Measurements from ENCODE around the gene CDK5RAP2.
"Not testable (repeated sequence)": the region's sequence is repeated elsewhere in the genome, so short reads cannot be mapped to it uniquely, and the experiment has no call there.

CDK5RAP2 gene

GRCh38 chr9:120532475-120532874 is 47.5 kb downstream of the CDK5RAP2 start:
- Histone ChIP-seq H3K27me3 (ENCODE audit: insufficient read depth, low read length) (no peaks in the 10 kb centered on the region), H3K79me2 (ENCODE audit: control insufficient read depth, insufficient read depth, low read length, unreplicated experiment) (no peaks in the 10 kb centered on the region), H3K4me1 (ENCODE audit: control insufficient read depth, insufficient read depth, low read length, unreplicated experiment) (peaks cover 16% of the 10 kb centered on the region), H3K4me3 (ENCODE audit: low read depth, low read length) (peak overlapping the region; percentile 6; the same call in 1 of the 2 replicates), H3K36me3 (ENCODE audit: insufficient read depth, low read length) (peaks cover 31% of the 10 kb centered on the region), H3K27ac (ENCODE audit: low read depth, low read length) (peak overlapping the region; percentile 72), H2AFZ (ENCODE audit: low read length, unreplicated experiment) (no peak overlapping the region)

- no peak overlapping the region for H2AFZ ChIP-seq (ENCODE audit: low read length, unreplicated experiment)
- H3K79me2 ChIP-seq (ENCODE audit: control insufficient read depth, insufficient read depth, low read length, unreplicated experiment): no peaks in the 10 kb centered on the region
- H3K27ac ChIP-seq (ENCODE audit: low read depth, low read length): peak overlapping the region; percentile 72
- H3K27me3 ChIP-seq (ENCODE audit: insufficient read depth, low read length): no peaks in the 10 kb centered on the region
- H3K4me3 ChIP-seq (ENCODE audit: low read depth, low read length): peak overlapping the region; percentile 6; the same call in 1 of the 2 replicates
- peaks cover 32% of the 10 kb centered on the region for H3K36me3 ChIP-seq (ENCODE audit: insufficient read depth, low read length)
- peaks cover 16% of the 10 kb centered on the region for H3K4me1 ChIP-seq (ENCODE audit: control insufficient read depth, insufficient read depth, low read length, unreplicated experiment)
Observed at GRCh38 chr9:120531683-120532300, 48.2 kb downstream of the CDK5RAP2 start.

- not testable (repeated sequence) for H3K4me3 ChIP-seq (ENCODE audit: low read depth, low read length); H3K27ac ChIP-seq (ENCODE audit: low read depth, low read length); H3K79me2 ChIP-seq (ENCODE audit: control insufficient read depth, insufficient read depth, low read length, unreplicated experiment); H3K27me3 ChIP-seq (ENCODE audit: insufficient read depth, low read length); H2AFZ ChIP-seq (ENCODE audit: low read length, unreplicated experiment)
- Histone ChIP-seq H3K4me1 (ENCODE audit: control insufficient read depth, insufficient read depth, low read length, unreplicated experiment) (peaks cover 16% of the 10 kb centered on the region), H3K36me3 (ENCODE audit: insufficient read depth, low read length) (peaks cover 24% of the 10 kb centered on the region)
Observed at GRCh38 chr9:120530220-120530832, 49.6 kb downstream of the CDK5RAP2 start.

DNA sequence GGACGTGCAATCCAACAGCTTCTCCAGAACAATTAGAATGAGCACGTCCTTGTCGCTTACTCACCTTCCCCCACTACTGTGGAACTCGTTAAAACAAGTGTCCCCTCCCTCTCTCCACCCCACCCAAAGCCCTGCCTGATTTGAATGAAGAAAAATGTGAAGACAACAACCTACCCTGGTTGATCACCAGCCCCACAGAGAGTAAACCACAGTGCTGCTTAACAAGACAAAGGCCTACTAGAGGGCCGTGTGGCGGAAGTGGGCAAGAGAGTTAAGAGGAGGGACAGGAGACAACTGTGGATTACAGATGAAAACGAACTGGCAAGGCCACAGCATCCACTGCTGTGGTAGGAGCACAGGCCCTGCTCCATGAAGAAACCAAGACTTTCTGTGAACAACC is 51.1 kb downstream of the CDK5RAP2 start:
- Histone ChIP-seq H3K27ac (ENCODE audit: low read depth, low read length) (no peak overlapping the region), H3K79me2 (ENCODE audit: control insufficient read depth, insufficient read depth, low read length, unreplicated experiment) (no peaks in the 10 kb centered on the region), H3K27me3 (ENCODE audit: insufficient read depth, low read length) (no peaks in the 10 kb centered on the region), H3K4me3 (ENCODE audit: low read depth, low read length) (no peak overlapping the region), H3K4me1 (ENCODE audit: control insufficient read depth, insufficient read depth, low read length, unreplicated experiment) (peaks cover 16% of the 10 kb centered on the region), H3K36me3 (ENCODE audit: insufficient read depth, low read length) (peaks cover 22% of the 10 kb centered on the region), H2AFZ (ENCODE audit: low read length, unreplicated experiment) (no peak overlapping the region)

DNA sequence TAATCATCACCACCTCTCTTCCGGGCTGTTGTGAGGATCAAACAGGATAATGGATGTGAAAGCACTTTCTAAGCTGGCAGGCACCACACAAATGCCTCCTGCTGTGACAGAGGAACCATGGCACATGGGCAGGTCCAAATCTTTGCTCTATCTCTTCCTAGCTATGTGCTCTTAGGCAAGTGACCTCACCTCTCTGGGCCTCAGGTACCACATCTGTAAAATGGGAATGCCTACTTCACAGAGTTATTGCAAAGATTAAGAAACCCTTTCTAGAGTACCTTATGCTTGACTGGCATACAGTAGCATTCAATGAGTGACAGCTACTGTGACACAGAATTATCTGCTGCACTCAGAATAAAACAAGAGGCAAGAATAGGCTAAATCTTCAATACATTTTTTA is 51.6 kb downstream of the CDK5RAP2 start:
- H3K4me3 ChIP-seq (ENCODE audit: low read depth, low read length): no peak overlapping the region
- H3K27ac ChIP-seq (ENCODE audit: low read depth, low read length): no peak overlapping the region
- H3K4me1 ChIP-seq (ENCODE audit: control insufficient read depth, insufficient read depth, low read length, unreplicated experiment): peaks cover 16% of the 10 kb centered on the region
- no peak overlapping the region for H2AFZ ChIP-seq (ENCODE audit: low read length, unreplicated experiment)
- no peaks in the 10 kb centered on the region for H3K27me3 ChIP-seq (ENCODE audit: insufficient read depth, low read length)
- peaks cover 22% of the 10 kb centered on the region for H3K36me3 ChIP-seq (ENCODE audit: insufficient read depth, low read length)
- no peaks in the 10 kb centered on the region for H3K79me2 ChIP-seq (ENCODE audit: control insufficient read depth, insufficient read depth, low read length, unreplicated experiment)

GRCh38 chr9:120526534-120526933 is 53.4 kb downstream of the CDK5RAP2 start:
- no peaks in the 10 kb centered on the region for H3K79me2 ChIP-seq (ENCODE audit: control insufficient read depth, insufficient read depth, low read length, unreplicated experiment)
- H3K4me3 ChIP-seq (ENCODE audit: low read depth, low read length): no peak overlapping the region
- H3K4me1 ChIP-seq (ENCODE audit: control insufficient read depth, insufficient read depth, low read length, unreplicated experiment): no peaks in the 10 kb centered on the region
- no peak overlapping the region for H3K27ac ChIP-seq (ENCODE audit: low read depth, low read length)
- no peaks in the 10 kb centered on the region for H3K27me3 ChIP-seq (ENCODE audit: insufficient read depth, low read length)
- H2AFZ ChIP-seq (ENCODE audit: low read length, unreplicated experiment): no peak overlapping the region
- peaks cover 22% of the 10 kb centered on the region for H3K36me3 ChIP-seq (ENCODE audit: insufficient read depth, low read length)

GRCh38 chr9:120524863-120525262 is 55.1 kb downstream of the CDK5RAP2 start:
- no peak overlapping the region for H3K4me3 ChIP-seq (ENCODE audit: low read depth, low read length)
- H3K27me3 ChIP-seq (ENCODE audit: insufficient read depth, low read length): no peaks in the 10 kb centered on the region
- no peaks in the 10 kb centered on the region for H3K4me1 ChIP-seq (ENCODE audit: control insufficient read depth, insufficient read depth, low read length, unreplicated experiment)
- H3K27ac ChIP-seq (ENCODE audit: low read depth, low read length): no peak overlapping the region
- H3K79me2 ChIP-seq (ENCODE audit: control insufficient read depth, insufficient read depth, low read length, unreplicated experiment): no peaks in the 10 kb centered on the region
- peaks cover 22% of the 10 kb centered on the region for H3K36me3 ChIP-seq (ENCODE audit: insufficient read depth, low read length)
- H2AFZ ChIP-seq (ENCODE audit: low read length, unreplicated experiment): no peak overlapping the region

DNA sequence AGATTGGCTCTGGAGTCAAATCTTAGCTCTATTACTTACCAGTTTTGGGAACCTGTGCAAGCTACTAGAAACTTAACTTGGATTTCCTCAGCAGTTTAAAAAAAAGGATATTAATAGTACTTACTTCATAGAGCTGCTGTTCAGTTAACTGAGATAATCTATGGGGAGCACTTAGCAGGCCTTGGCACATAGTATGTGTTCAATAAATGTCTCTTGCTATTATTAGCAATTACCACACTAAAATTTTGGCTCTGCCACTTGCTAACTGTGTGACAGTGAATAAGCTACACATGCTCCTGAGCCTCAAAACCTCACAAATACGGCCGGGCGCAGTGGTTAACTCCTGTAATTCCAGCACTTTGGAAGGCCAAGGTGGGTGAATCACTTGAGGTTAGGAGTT is 55.9 kb downstream of the CDK5RAP2 start:
- peaks cover 14% of the 10 kb centered on the region for H3K36me3 ChIP-seq (ENCODE audit: insufficient read depth, low read length)
- no peaks in the 10 kb centered on the region for H3K27me3 ChIP-seq (ENCODE audit: insufficient read depth, low read length)
- H3K27ac ChIP-seq (ENCODE audit: low read depth, low read length): no peak overlapping the region
- no peak overlapping the region for H2AFZ ChIP-seq (ENCODE audit: low read length, unreplicated experiment)
- no peaks in the 10 kb centered on the region for H3K79me2 ChIP-seq (ENCODE audit: control insufficient read depth, insufficient read depth, low read length, unreplicated experiment)
- no peaks in the 10 kb centered on the region for H3K4me1 ChIP-seq (ENCODE audit: control insufficient read depth, insufficient read depth, low read length, unreplicated experiment)
- no peak overlapping the region for H3K4me3 ChIP-seq (ENCODE audit: low read depth, low read length)

DNA sequence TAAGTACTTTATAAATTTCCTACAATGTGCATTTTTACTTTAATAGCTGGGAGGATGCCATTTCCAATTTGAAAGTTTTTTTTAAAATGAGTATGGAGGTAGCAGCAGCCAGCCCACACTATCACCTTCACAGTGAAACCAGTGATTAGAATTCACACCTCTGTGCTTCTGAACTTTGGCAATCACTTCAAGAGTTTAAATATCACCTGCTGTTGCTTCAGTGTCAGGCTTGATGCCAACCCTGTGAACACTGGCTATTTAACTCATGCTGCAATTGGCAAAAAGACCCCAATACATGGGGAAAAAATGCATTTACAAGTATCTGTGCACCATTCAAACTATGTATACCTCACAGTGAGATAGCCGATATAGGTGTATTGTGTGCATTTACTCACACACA is 57.4 kb downstream of the CDK5RAP2 start:
- Histone ChIP-seq H3K4me3 (ENCODE audit: low read depth, low read length) (no peak overlapping the region), H3K27me3 (ENCODE audit: insufficient read depth, low read length) (no peaks in the 10 kb centered on the region), H3K36me3 (ENCODE audit: insufficient read depth, low read length) (peaks cover 5% of the 10 kb centered on the region), H3K79me2 (ENCODE audit: control insufficient read depth, insufficient read depth, low read length, unreplicated experiment) (no peaks in the 10 kb centered on the region), H3K27ac (ENCODE audit: low read depth, low read length) (no peak overlapping the region), H3K4me1 (ENCODE audit: control insufficient read depth, insufficient read depth, low read length, unreplicated experiment) (no peaks in the 10 kb centered on the region), H2AFZ (ENCODE audit: low read length, unreplicated experiment) (no peak overlapping the region)

GRCh38 chr9:120522032-120522431 is 57.9 kb downstream of the CDK5RAP2 start:
- peaks cover 3% of the 10 kb centered on the region; the same call in 1 of the 2 replicates for H3K36me3 ChIP-seq (ENCODE audit: insufficient read depth, low read length)
- no peaks in the 10 kb centered on the region for H3K27me3 ChIP-seq (ENCODE audit: insufficient read depth, low read length)
- H3K4me1 ChIP-seq (ENCODE audit: control insufficient read depth, insufficient read depth, low read length, unreplicated experiment): no peaks in the 10 kb centered on the region

DNA sequence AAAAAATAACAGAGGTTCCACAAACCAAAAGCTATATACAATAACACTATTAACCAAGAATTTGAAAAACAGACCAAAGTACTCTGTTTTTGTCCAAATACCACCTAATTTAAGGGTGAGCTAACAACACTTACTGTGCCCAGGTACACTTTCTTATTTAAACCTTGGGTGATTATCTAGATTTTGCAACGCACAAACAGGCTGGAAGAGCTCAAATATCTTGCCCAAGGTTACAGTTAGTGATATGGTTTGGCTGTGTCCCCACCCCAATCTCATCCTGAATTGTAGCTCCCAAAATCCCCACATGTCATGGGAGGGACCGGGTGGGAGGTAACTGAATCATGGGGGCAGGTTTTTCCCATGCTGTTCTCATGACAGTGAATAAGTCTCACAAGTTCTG is 58.9 kb downstream of the CDK5RAP2 start:
- H3K27ac ChIP-seq (ENCODE audit: low read depth, low read length): no peak overlapping the region
- H3K36me3 ChIP-seq (ENCODE audit: insufficient read depth, low read length): peaks cover 9% of the 10 kb centered on the region
- no peaks in the 10 kb centered on the region for H3K79me2 ChIP-seq (ENCODE audit: control insufficient read depth, insufficient read depth, low read length, unreplicated experiment)
- H3K27me3 ChIP-seq (ENCODE audit: insufficient read depth, low read length): no peaks in the 10 kb centered on the region
- no peak overlapping the region for H2AFZ ChIP-seq (ENCODE audit: low read length, unreplicated experiment)
- no peak overlapping the region for H3K4me3 ChIP-seq (ENCODE audit: low read depth, low read length)
- H3K4me1 ChIP-seq (ENCODE audit: control insufficient read depth, insufficient read depth, low read length, unreplicated experiment): no peaks in the 10 kb centered on the region

More at GRCh38 chr9:120522032-120522431, 57.9 kb downstream of the CDK5RAP2 start:
- Histone ChIP-seq H2AFZ (ENCODE audit: low read length, unreplicated experiment) (no peak overlapping the region), H3K27ac (ENCODE audit: low read depth, low read length) (no peak overlapping the region), H3K79me2 (ENCODE audit: control insufficient read depth, insufficient read depth, low read length, unreplicated experiment) (no peaks in the 10 kb centered on the region), H3K4me3 (ENCODE audit: low read depth, low read length) (no peak overlapping the region)
